GM12878 (cell line): ENCODE data around the gene ZNF804B.

ENCODE experiments used
- CBX5 ChIP-seq: sonication (generic); IDR thresholded peaks from 2 replicates; pipeline ENCODE4 v1.6.1; 2016; ENCODE audit warnings: low read depth, moderate library complexity, mild to moderate bottlenecking, inconsistent platforms
- CTCF ChIP-seq, 3 experiments: IDR thresholded peaks in 2 of 3; conservative IDR thresholded peaks in 1 of 3; 2 replicates each; pipeline ENCODE4 v1.5.1; 2011; ENCODE audit warnings: low read depth in 3 of 3, low read length in 3 of 3, mild to moderate bottlenecking in 3 of 3, control low read depth in 2 of 3, moderate library complexity in 2 of 3, inconsistent platforms in 1 of 3, mixed read lengths in 1 of 3; ENCODE audit not compliant: control insufficient read depth in 2 of 3, insufficient read depth in 1 of 3; ENCODE audit errors: extremely low read depth in 1 of 3
- ELK1 ChIP-seq: IDR thresholded peaks from 2 replicates; pipeline ENCODE4 v1.6.1; 2012; ENCODE audit warnings: low read depth, low read length, improper control_type of control experiment
- FOS ChIP-seq: IDR thresholded peaks from 3 replicates; pipeline ENCODE4 v1.6.1; 2011; ENCODE audit warnings: borderline replicate concordance; ENCODE audit not compliant: insufficient read length; ENCODE audit errors: extremely low read depth
- HDAC2 ChIP-seq: fragments of 200-600 bp; sonication (generic); IDR thresholded peaks from 2 replicates; pipeline ENCODE4 v1.6.1; 2017
- POLR2A ChIP-seq: IDR thresholded peaks from 2 replicates; pipeline ENCODE4 v1.6.1; 2011; ENCODE audit warnings: low read depth, mild to moderate bottlenecking, low read length
- SIX5 ChIP-seq: IDR thresholded peaks from 2 replicates; pipeline ENCODE4 v1.6.1; 2011; ENCODE audit warnings: mild to moderate bottlenecking, low read depth, low read length, moderate library complexity; ENCODE audit not compliant: severe bottlenecking
- TAF1 ChIP-seq: IDR thresholded peaks from 2 replicates; pipeline ENCODE4 v1.6.1; 2011; ENCODE audit warnings: mild to moderate bottlenecking, low read depth, low read length, borderline replicate concordance
- YY1 ChIP-seq: IDR thresholded peaks from 2 replicates; pipeline ENCODE4 v1.6.1; 2011; ENCODE audit warnings: low read depth, mild to moderate bottlenecking, low read length
- TF ChIP-seq, protein P1 (sequence below): fragments of 450-650 bp; IDR thresholded peaks from 2 replicates; pipeline ENCODE4 v1.6.1; 2017; ENCODE audit warnings: antibody characterized with exemption, mild to moderate bottlenecking, moderate library complexity
- TF ChIP-seq, protein P2 (sequence below): IDR thresholded peaks from 2 replicates; pipeline ENCODE4 v1.6.1; 2012; ENCODE audit warnings: low read length, inconsistent platforms
- TF ChIP-seq, protein P3 (sequence below): IDR thresholded peaks from 2 replicates; pipeline ENCODE4 v1.6.1; 2012; ENCODE audit warnings: mild to moderate bottlenecking, low read depth, low read length

DNA sequence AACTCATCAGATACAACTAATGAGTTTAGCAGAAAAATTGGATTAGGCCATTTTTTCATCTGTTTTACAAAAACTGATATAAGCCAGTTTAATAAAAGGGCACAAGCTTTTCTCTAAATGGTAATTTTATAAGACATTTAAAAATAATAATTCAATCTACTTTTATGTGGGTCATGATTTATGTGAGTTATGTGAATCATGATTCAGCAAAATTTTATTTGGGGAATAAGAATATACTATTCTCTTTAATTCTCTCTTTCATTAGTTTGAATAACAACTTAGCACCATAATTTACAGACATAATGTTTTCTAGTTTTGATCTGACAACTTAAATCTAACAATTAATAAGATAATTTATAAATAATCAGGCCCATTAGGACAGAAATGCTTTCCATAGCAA is 99.8 kb downstream of the ZNF804B start:
- TF ChIP-seq YY1 (no peak), ELK1 (no peak), CTCF (IDR thresholded peaks at IDR 0.05 in 2 of 3, conservative IDR thresholded peaks at IDR 0.05 in 1 of 3; ENCODE audit: control insufficient read depth in 2 of 3, extremely low read depth in 1 of 3, insufficient read depth in 1 of 3, low read depth in 3 of 3, low read length in 3 of 3) (no peak), CBX5 (no peak), SIX5 (no peak), FOS (no peak), POLR2A (no peak), HDAC2 (no peak), TAF1 (no peak)
- TF ChIP-seq, protein P1, sequence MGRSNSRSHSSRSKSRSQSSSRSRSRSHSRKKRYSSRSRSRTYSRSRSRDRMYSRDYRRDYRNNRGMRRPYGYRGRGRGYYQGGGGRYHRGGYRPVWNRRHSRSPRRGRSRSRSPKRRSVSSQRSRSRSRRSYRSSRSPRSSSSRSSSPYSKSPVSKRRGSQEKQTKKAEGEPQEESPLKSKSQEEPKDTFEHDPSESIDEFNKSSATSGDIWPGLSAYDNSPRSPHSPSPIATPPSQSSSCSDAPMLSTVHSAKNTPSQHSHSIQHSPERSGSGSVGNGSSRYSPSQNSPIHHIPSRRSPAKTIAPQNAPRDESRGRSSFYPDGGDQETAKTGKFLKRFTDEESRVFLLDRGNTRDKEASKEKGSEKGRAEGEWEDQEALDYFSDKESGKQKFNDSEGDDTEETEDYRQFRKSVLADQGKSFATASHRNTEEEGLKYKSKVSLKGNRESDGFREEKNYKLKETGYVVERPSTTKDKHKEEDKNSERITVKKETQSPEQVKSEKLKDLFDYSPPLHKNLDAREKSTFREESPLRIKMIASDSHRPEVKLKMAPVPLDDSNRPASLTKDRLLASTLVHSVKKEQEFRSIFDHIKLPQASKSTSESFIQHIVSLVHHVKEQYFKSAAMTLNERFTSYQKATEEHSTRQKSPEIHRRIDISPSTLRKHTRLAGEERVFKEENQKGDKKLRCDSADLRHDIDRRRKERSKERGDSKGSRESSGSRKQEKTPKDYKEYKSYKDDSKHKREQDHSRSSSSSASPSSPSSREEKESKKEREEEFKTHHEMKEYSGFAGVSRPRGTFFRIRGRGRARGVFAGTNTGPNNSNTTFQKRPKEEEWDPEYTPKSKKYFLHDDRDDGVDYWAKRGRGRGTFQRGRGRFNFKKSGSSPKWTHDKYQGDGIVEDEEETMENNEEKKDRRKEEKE, result no peak
- TF ChIP-seq, protein P2, sequence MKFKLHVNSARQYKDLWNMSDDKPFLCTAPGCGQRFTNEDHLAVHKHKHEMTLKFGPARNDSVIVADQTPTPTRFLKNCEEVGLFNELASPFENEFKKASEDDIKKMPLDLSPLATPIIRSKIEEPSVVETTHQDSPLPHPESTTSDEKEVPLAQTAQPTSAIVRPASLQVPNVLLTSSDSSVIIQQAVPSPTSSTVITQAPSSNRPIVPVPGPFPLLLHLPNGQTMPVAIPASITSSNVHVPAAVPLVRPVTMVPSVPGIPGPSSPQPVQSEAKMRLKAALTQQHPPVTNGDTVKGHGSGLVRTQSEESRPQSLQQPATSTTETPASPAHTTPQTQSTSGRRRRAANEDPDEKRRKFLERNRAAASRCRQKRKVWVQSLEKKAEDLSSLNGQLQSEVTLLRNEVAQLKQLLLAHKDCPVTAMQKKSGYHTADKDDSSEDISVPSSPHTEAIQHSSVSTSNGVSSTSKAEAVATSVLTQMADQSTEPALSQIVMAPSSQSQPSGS, result no peak
- TF ChIP-seq, protein P3, sequence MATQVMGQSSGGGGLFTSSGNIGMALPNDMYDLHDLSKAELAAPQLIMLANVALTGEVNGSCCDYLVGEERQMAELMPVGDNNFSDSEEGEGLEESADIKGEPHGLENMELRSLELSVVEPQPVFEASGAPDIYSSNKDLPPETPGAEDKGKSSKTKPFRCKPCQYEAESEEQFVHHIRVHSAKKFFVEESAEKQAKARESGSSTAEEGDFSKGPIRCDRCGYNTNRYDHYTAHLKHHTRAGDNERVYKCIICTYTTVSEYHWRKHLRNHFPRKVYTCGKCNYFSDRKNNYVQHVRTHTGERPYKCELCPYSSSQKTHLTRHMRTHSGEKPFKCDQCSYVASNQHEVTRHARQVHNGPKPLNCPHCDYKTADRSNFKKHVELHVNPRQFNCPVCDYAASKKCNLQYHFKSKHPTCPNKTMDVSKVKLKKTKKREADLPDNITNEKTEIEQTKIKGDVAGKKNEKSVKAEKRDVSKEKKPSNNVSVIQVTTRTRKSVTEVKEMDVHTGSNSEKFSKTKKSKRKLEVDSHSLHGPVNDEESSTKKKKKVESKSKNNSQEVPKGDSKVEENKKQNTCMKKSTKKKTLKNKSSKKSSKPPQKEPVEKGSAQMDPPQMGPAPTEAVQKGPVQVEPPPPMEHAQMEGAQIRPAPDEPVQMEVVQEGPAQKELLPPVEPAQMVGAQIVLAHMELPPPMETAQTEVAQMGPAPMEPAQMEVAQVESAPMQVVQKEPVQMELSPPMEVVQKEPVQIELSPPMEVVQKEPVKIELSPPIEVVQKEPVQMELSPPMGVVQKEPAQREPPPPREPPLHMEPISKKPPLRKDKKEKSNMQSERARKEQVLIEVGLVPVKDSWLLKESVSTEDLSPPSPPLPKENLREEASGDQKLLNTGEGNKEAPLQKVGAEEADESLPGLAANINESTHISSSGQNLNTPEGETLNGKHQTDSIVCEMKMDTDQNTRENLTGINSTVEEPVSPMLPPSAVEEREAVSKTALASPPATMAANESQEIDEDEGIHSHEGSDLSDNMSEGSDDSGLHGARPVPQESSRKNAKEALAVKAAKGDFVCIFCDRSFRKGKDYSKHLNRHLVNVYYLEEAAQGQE, result no peak
